ENCODE measurements around the gene ABHD8.
A peak's percentile ranks its signal among the peaks of the same experiment; 100 is the strongest.

The ABHD8 gene

GRCh38 chr19:17347877-17348276 lies 44.7 kb upstream of the ABHD8 start:
- Histone ChIP-seq H3K9me3 (ENCODE audit: control insufficient read depth, low read length) (no peaks in the 10 kb centered on the region), H2AFZ (no peak overlapping the region), H3K79me2 (no peaks in the 10 kb centered on the region), H3K27ac (peak overlapping the region; percentile 63), H3K4me2 (ENCODE audit: low read length) (no peak overlapping the region), H3K9ac (no peak overlapping the region), H3K4me1 (no peaks in the 10 kb centered on the region), H3K27me3 (ENCODE audit: control insufficient read depth, insufficient read depth, low read length) (no peaks in the 10 kb centered on the region), H3K36me3 (ENCODE audit: control insufficient read depth, insufficient read depth, low read length) (no peaks in the 10 kb centered on the region), H3K4me3 (ENCODE audit: low read depth, low read length) (no peak overlapping the region)
- TF ChIP-seq, protein P1, sequence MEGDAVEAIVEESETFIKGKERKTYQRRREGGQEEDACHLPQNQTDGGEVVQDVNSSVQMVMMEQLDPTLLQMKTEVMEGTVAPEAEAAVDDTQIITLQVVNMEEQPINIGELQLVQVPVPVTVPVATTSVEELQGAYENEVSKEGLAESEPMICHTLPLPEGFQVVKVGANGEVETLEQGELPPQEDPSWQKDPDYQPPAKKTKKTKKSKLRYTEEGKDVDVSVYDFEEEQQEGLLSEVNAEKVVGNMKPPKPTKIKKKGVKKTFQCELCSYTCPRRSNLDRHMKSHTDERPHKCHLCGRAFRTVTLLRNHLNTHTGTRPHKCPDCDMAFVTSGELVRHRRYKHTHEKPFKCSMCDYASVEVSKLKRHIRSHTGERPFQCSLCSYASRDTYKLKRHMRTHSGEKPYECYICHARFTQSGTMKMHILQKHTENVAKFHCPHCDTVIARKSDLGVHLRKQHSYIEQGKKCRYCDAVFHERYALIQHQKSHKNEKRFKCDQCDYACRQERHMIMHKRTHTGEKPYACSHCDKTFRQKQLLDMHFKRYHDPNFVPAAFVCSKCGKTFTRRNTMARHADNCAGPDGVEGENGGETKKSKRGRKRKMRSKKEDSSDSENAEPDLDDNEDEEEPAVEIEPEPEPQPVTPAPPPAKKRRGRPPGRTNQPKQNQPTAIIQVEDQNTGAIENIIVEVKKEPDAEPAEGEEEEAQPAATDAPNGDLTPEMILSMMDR (IDR thresholded peaks at IDR 0.05), result no peak

DNA sequence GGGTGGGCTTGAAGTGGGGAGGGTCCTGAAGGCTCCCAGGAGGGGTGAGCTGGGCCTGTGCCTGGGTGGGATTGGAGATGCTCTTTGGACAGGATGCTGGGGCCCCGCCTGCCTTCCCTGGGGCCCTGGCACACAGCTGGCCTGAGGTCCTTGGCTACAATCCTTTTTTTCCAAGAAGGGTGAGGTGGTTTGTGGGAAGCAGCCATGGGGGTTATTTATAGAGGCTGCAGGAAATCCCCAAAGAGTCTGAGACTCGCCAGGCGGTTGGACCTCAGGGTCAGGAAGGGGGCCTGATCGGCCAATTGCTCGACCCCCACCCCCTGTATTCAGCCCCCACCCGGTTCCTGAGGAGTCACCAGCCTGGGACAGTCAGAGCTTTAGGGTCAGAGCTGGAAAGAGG lies 44.1 kb upstream of the ABHD8 start:
- no peaks in the 10 kb centered on the region for H3K9me3 ChIP-seq (ENCODE audit: control insufficient read depth, low read length)
- H3K27ac ChIP-seq, result peak overlapping the region; percentile 63
- H3K79me2 ChIP-seq, result no peaks in the 10 kb centered on the region
- H3K4me3 ChIP-seq (ENCODE audit: low read depth, low read length), result no peak overlapping the region
- H3K36me3 ChIP-seq (ENCODE audit: control insufficient read depth, insufficient read depth, low read length), result no peaks in the 10 kb centered on the region
- H3K27me3 ChIP-seq (ENCODE audit: control insufficient read depth, insufficient read depth, low read length), result no peaks in the 10 kb centered on the region
- H3K4me1 ChIP-seq, result no peaks in the 10 kb centered on the region
- no peak overlapping the region for H3K9ac ChIP-seq
- H2AFZ ChIP-seq, result no peak overlapping the region
- TF ChIP-seq, protein P1 (IDR thresholded peaks at IDR 0.05), result no peak
- no peak overlapping the region for H3K4me2 ChIP-seq (ENCODE audit: low read length)

DNA sequence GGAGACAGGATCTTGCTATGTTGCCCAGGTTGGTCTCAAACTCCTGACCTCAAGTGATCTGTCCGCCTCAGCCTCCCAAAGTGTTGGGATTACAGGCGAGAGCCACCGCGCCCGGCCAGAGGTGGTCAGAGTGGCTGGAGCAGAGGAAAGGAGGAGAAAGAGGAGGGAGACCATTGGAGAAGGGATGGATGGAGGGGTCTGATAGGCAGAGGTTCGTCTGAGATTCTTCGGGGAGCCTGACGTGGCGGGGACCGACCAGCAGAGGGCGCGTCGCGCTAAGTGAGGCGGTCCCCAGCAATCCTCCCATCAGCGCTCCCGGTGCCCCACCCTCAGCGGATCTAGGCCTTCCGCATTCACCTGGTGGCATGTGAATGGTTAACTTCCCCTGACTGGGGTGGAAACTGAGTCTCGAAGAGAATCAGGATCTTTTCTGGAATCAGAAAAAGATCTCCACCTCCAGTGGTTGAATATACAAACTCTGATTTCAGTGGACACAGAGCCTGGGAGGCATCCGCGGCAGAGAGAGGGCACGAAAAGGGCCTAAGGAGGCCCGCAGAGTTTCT lies 43.0 kb upstream of the ABHD8 start:
- no peaks in the 10 kb centered on the region for H3K27me3 ChIP-seq (ENCODE audit: control insufficient read depth, insufficient read depth, low read length)
- TF ChIP-seq, protein P1 (IDR thresholded peaks at IDR 0.05), result peak; percentile 92
- no peak overlapping the region for H2AFZ ChIP-seq
- no peaks in the 10 kb centered on the region for H3K9me3 ChIP-seq (ENCODE audit: control insufficient read depth, low read length)
- peak overlapping the region; percentile 63 for H3K27ac ChIP-seq
- H3K36me3 ChIP-seq (ENCODE audit: control insufficient read depth, insufficient read depth, low read length), result no peaks in the 10 kb centered on the region
- no peaks in the 10 kb centered on the region for H3K79me2 ChIP-seq
- no peaks in the 10 kb centered on the region for H3K4me1 ChIP-seq
- H3K9ac ChIP-seq, result no peak overlapping the region
- no peak overlapping the region for H3K4me3 ChIP-seq (ENCODE audit: low read depth, low read length)
- no peak overlapping the region for H3K4me2 ChIP-seq (ENCODE audit: low read length)

- no peaks in the 10 kb centered on the region for H3K79me2 ChIP-seq
- no peak overlapping the region for H3K9ac ChIP-seq
- no peaks in the 10 kb centered on the region for H3K27me3 ChIP-seq (ENCODE audit: control insufficient read depth, insufficient read depth, low read length)
- H3K4me3 ChIP-seq (ENCODE audit: low read depth, low read length), result no peak overlapping the region
- H2AFZ ChIP-seq, result no peak overlapping the region
- H3K36me3 ChIP-seq (ENCODE audit: control insufficient read depth, insufficient read depth, low read length), result no peaks in the 10 kb centered on the region
- H3K4me1 ChIP-seq, result peaks cover 4% of the 10 kb centered on the region
- no peak overlapping the region for H3K4me2 ChIP-seq (ENCODE audit: low read length)
- H3K27ac ChIP-seq, result no peak overlapping the region
- H3K9me3 ChIP-seq (ENCODE audit: control insufficient read depth, low read length), result no peaks in the 10 kb centered on the region
- TF ChIP-seq, protein P1 (IDR thresholded peaks at IDR 0.05), result no peak
Measured at GRCh38 chr19:17341845-17342244, 38.6 kb upstream of the ABHD8 start.

GRCh38 chr19:17341386-17341785 lies 38.2 kb upstream of the ABHD8 start:
- Histone ChIP-seq H3K4me2 (ENCODE audit: low read length) (no peak overlapping the region), H3K79me2 (no peaks in the 10 kb centered on the region), H2AFZ (no peak overlapping the region), H3K36me3 (ENCODE audit: control insufficient read depth, insufficient read depth, low read length) (no peaks in the 10 kb centered on the region), H3K4me3 (ENCODE audit: low read depth, low read length) (no peak overlapping the region), H3K4me1 (peaks cover 4% of the 10 kb centered on the region), H3K9me3 (ENCODE audit: control insufficient read depth, low read length) (no peaks in the 10 kb centered on the region), H3K9ac (no peak overlapping the region), H3K27me3 (ENCODE audit: control insufficient read depth, insufficient read depth, low read length) (no peaks in the 10 kb centered on the region), H3K27ac (no peak overlapping the region)
- TF ChIP-seq, protein P1 (IDR thresholded peaks at IDR 0.05), result no peak

Data from parathyroid adenoma (tissue), 2 donors.